Panc1 (cell line): ENCODE results near the gene DTD1.

Experiments used
- POLR2AphosphoS5 ChIP-seq: IDR thresholded peaks from 2 replicates; pipeline ENCODE4 v1.6.1; 2012; ENCODE audit warnings: mild to moderate bottlenecking, low read depth, low read length, moderate library complexity
- TF ChIP-seq, protein P1 (sequence below): fragments of 450-650 bp; IDR thresholded peaks from 2 replicates; pipeline ENCODE4 v1.5.1; 2017; ENCODE audit warnings: mild to moderate bottlenecking

DNA sequence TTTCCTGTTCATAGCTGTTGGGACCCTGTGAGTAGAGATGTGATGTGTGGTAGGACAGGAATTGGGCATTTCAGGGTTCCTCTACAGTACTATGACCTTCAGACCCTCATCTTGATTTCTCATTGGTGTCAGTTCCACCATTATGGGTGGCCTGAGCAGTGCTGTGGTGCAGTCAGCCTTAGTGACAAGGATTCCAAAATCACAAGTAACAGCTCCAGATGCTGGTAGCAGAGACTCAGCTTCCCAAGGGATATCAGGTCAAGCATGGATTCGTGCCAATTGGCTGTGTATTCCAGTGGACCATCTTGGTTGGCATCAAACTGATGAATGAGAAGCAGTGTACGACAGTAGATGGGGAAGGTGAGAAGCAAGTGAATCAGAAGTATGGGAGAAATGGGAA is 16.8 kb upstream of the DTD1 start:
- TF ChIP-seq, protein P1, sequence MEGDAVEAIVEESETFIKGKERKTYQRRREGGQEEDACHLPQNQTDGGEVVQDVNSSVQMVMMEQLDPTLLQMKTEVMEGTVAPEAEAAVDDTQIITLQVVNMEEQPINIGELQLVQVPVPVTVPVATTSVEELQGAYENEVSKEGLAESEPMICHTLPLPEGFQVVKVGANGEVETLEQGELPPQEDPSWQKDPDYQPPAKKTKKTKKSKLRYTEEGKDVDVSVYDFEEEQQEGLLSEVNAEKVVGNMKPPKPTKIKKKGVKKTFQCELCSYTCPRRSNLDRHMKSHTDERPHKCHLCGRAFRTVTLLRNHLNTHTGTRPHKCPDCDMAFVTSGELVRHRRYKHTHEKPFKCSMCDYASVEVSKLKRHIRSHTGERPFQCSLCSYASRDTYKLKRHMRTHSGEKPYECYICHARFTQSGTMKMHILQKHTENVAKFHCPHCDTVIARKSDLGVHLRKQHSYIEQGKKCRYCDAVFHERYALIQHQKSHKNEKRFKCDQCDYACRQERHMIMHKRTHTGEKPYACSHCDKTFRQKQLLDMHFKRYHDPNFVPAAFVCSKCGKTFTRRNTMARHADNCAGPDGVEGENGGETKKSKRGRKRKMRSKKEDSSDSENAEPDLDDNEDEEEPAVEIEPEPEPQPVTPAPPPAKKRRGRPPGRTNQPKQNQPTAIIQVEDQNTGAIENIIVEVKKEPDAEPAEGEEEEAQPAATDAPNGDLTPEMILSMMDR: no peak
- TF ChIP-seq POLR2AphosphoS5: no peak
